OCI-LY3 (cell line): Measurements from ENCODE around the gene MSMP.

ENCODE experiments used
- CTCF ChIP-seq: fragments of 200-600, 300-600 bp; sonication (generic); IDR thresholded peaks from 2 replicates; pipeline ENCODE4 v1.5.1; 2014; ENCODE audit warnings: antibody characterized with exemption, low read length, low read depth
- EZH2phosphoT487 ChIP-seq: fragments of 200-600 bp; shearing (Covaris generic); IDR thresholded peaks from 2 replicates; pipeline ENCODE4 v1.6.1; 2018; ENCODE audit warnings: antibody characterized with exemption, mixed run types, low read depth

- no peak for TF ChIP-seq CTCF
- TF ChIP-seq EZH2phosphoT487, result no peak
Measured at GRCh38 chr9:35716230-35716629, 37.8 kb downstream of the MSMP start.
